Stimulated activated CD4-positive, alpha-beta T cell treated with anti-CD3 and anti-CD28 coated beads, Interleukin-15, amount 100 ng/mL, for 48 hours (primary cell): ENCODE results near the gene PIH1D2.
A peak's percentile ranks its signal among the peaks of the same experiment; 100 is the strongest.
"Not testable (repeated sequence)": the region's sequence is repeated elsewhere in the genome, so short reads cannot be mapped to it uniquely, and the experiment has no call there.

ENCODE experiments used
- DNase-seq, 2 donors: peaks; one replicate each; pipeline ENCODE4 v3.0.0-alpha.2; 2020; ENCODE audit warnings: low read depth in 2 of 2

The PIH1D2 gene

GRCh38 chr11:112057170-112057569 is 16.6 kb downstream of the PIH1D2 start:
- no peak for DNase-seq

- no peak for DNase-seq
Observed at GRCh38 chr11:112051768-112052167, 22.0 kb downstream of the PIH1D2 start.

GRCh38 chr11:112050721-112051120 is 23.1 kb downstream of the PIH1D2 start:
- no peak for DNase-seq

- no peak for DNase-seq
Observed at GRCh38 chr11:112049777-112050176, 24.0 kb downstream of the PIH1D2 start.

GRCh38 chr11:112048256-112048655 is 25.6 kb downstream of the PIH1D2 start:
- DNase-seq, result not testable (repeated sequence)

- DNase-seq, result not testable (repeated sequence)
Observed at GRCh38 chr11:112046647-112047046, 27.2 kb downstream of the PIH1D2 start.

GRCh38 chr11:112044961-112045360 is 28.9 kb downstream of the PIH1D2 start:
- no peak for DNase-seq

- no peak for DNase-seq
Observed at GRCh38 chr11:112042961-112043304, 30.9 kb downstream of the PIH1D2 start.

- no peak for DNase-seq
Observed at GRCh38 chr11:112042161-112042960, 31.5 kb downstream of the PIH1D2 start.

GRCh38 chr11:112037527-112037926 is 36.3 kb downstream of the PIH1D2 start:
- no peak for DNase-seq

- no peak for DNase-seq
Observed at GRCh38 chr11:112033902-112034301, 39.9 kb downstream of the PIH1D2 start.

- DNase-seq, result no peak
Observed at GRCh38 chr11:112029460-112029859, 44.4 kb downstream of the PIH1D2 start.

- DNase-seq, result not testable (repeated sequence)
Observed at GRCh38 chr11:112026784-112027410, 46.9 kb downstream of the PIH1D2 start.

- no peak for DNase-seq
Observed at GRCh38 chr11:112025707-112026106, 48.1 kb downstream of the PIH1D2 start.

GRCh38 chr11:112024773-112025678 is 48.8 kb downstream of the PIH1D2 start, which contains the start of gene DLAT:
TSS of gene DLAT (plus strand) at chr11:112025408. CDS start at chr11:112025473, 65 bp downstream.
- DNase-seq, result peak; percentile 79 to 81

GRCh38 chr11:112024178-112024772 is 49.5 kb downstream of the PIH1D2 start:
- no peak for DNase-seq

- no peak for DNase-seq
Observed at GRCh38 chr11:112023104-112023503, 50.7 kb downstream of the PIH1D2 start.

- DNase-seq, result no peak
Observed at GRCh38 chr11:112019066-112019465, 54.8 kb downstream of the PIH1D2 start.
